OCI-LY1 (cell line): ENCODE measurements around the gene MPV17L.
"Not testable (repeated sequence)": the region's sequence is repeated elsewhere in the genome, so short reads cannot be mapped to it uniquely, and the experiment has no call there.

Source experiments
- H2AFZ ChIP-seq: fragments of 200-600 bp; sonication (generic), shearing (Covaris generic); 2 replicates; pipeline ENCODE4 v1.6.0; 2014; ENCODE audit warnings: antibody characterized with exemption, mild to moderate bottlenecking, low read length
- H3F3A ChIP-seq: fragments of 200-600 bp; sonication (generic), shearing (Covaris generic); 2 replicates; pipeline ENCODE4 v1.6.0; 2014; ENCODE audit warnings: mild to moderate bottlenecking, antibody characterized with exemption, low read length, moderate library complexity; ENCODE audit not compliant: insufficient read depth
- H3K27ac ChIP-seq: fragments of 200-600 bp; sonication (generic); 2 replicates; pipeline ENCODE4 v1.5.1; 2014; ENCODE audit warnings: low read length, mixed run types, mild to moderate bottlenecking, low read depth; ENCODE audit not compliant: poor library complexity, severe bottlenecking
- H3K27me3 ChIP-seq: fragments of 200-600 bp; sonication (generic); 2 replicates; pipeline ENCODE4 v1.6.0; 2014; ENCODE audit warnings: antibody characterized with exemption, mild to moderate bottlenecking, low read length, moderate library complexity; ENCODE audit not compliant: insufficient read depth
- H3K36me3 ChIP-seq: fragments of 200-600 bp; sonication (generic); 2 replicates; pipeline ENCODE4 v1.6.1; 2014; ENCODE audit warnings: mild to moderate bottlenecking, antibody characterized with exemption, low read length, moderate library complexity, mixed read lengths; ENCODE audit not compliant: insufficient read depth
- H3K4me1 ChIP-seq: fragments of 200-600 bp; sonication (generic); 2 replicates; pipeline ENCODE4 v1.5.1; 2014; ENCODE audit warnings: mild to moderate bottlenecking, low read length, moderate library complexity; ENCODE audit not compliant: insufficient read depth, severe bottlenecking
- H3K4me2 ChIP-seq: fragments of 200-600 bp; sonication (generic), shearing (Covaris generic); 2 replicates; pipeline ENCODE4 v1.6.1; 2014; ENCODE audit warnings: low read length
- H3K4me3 ChIP-seq: fragments of 200-600 bp; sonication (generic); 2 replicates; pipeline ENCODE4 v1.5.1; 2014; ENCODE audit warnings: low read length, low read depth, mild to moderate bottlenecking, mixed read lengths; ENCODE audit not compliant: poor library complexity, severe bottlenecking
- H3K79me2 ChIP-seq: fragments of 200-600 bp; shearing (Covaris generic); 2 replicates; pipeline ENCODE4 v1.6.1; 2016; ENCODE audit warnings: mixed run types, low read length, mixed read lengths; ENCODE audit not compliant: insufficient read depth
- H3K9ac ChIP-seq: fragments of 200-600 bp; sonication (generic), shearing (Covaris generic); 2 replicates; pipeline ENCODE4 v1.6.1; 2014; ENCODE audit warnings: mild to moderate bottlenecking, low read length, mixed read lengths
- H3K9me2 ChIP-seq: fragments of 200-600 bp; sonication (generic), shearing (Covaris generic); 2 replicates; pipeline ENCODE4 v1.6.1; 2014; ENCODE audit warnings: low read depth, mild to moderate bottlenecking, low read length, mixed read lengths
- H3K9me3 ChIP-seq: fragments of 200-600 bp; shearing (Covaris generic); 2 replicates; pipeline ENCODE4 v1.6.1; 2014; ENCODE audit warnings: low read length, mixed read lengths
- H4K20me1 ChIP-seq: fragments of 200-600 bp; sonication (generic), shearing (Covaris generic); 2 replicates; pipeline ENCODE4 v1.6.0; 2016; ENCODE audit warnings: mild to moderate bottlenecking, low read length; ENCODE audit not compliant: insufficient read depth

MPV17L gene

DNA sequence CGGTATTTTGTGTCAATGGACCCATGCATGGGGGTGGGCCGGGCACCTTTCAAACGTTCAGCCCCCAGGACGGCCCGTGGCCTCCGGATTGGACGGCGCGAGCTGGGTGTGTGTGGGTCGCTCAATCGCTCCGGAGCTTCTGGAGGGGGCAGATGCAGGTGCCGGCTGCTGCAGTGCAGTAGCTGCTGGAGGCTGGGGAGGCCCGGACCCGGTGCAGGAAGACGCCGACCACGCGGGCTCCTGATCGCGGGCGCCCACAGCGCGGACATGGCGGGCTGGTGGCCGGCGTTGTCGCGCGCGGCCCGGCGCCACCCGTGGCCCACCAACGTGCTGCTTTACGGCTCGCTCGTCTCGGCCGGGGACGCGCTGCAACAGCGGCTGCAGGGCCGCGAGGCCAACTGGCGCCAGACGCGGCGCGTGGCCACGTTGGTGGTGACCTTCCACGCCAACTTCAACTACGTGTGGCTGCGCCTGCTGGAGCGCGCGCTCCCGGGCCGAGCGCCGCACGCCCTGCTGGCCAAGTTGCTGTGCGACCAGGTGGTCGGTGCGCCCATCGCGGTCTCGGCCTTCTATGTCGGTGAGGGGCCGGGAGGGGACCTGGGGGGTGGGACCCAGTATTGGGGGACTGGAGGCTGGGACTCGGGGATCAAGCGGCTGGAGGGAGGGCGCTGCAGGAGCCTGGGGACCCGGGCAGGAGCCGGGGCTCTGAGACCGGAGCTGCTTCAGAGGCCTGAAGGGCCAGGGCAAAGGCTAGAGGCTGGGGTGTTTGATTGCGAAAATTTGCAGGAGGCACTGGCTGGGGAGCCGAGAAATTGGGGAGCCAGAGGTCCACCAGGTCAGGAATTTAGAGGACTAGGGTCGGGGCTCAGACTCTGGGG lies at the start of gene MPV17L:
Gene MPV17L, plus strand, starts transcription at position 124 of the 878 bp plus-strand sequence. Its CDS starts 144 bp downstream, at position 268.
- H3K36me3 ChIP-seq, H3K79me2 ChIP-seq, H3K9me3 ChIP-seq, H3K27me3 ChIP-seq, H3K9ac ChIP-seq, H3K4me1 ChIP-seq, H3F3A ChIP-seq, H3K27ac ChIP-seq, H3K4me3 ChIP-seq, H4K20me1 ChIP-seq, H3K9me2 ChIP-seq, H2AFZ ChIP-seq, H3K4me2 ChIP-seq: not testable (repeated sequence)

DNA sequence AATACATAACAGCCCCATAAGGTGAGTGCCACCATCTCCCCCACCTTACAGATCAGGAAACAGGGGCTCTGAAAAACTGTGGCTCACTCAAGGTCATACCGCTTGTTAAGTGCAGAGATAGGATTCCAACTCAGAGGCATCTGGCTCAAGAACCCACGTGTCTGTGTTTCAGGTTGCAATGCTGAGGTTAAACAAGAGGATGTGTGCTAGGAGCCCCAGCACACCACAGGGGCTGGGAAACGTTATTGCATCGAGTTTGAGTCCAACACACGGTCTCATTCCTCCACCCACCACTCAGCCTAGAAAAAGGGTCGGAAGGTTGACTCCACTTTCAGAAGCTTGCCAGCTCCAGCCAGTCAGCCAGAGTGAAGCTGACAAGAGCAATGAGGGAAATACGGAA lies 46.8 kb upstream of the MPV17L start:
- not testable (repeated sequence) for H3K9me2 ChIP-seq, H3K9me3 ChIP-seq, H3F3A ChIP-seq, H3K4me2 ChIP-seq, H2AFZ ChIP-seq, H4K20me1 ChIP-seq, H3K4me3 ChIP-seq, H3K79me2 ChIP-seq, H3K4me1 ChIP-seq, H3K27ac ChIP-seq, H3K27me3 ChIP-seq, H3K36me3 ChIP-seq, H3K9ac ChIP-seq

DNA sequence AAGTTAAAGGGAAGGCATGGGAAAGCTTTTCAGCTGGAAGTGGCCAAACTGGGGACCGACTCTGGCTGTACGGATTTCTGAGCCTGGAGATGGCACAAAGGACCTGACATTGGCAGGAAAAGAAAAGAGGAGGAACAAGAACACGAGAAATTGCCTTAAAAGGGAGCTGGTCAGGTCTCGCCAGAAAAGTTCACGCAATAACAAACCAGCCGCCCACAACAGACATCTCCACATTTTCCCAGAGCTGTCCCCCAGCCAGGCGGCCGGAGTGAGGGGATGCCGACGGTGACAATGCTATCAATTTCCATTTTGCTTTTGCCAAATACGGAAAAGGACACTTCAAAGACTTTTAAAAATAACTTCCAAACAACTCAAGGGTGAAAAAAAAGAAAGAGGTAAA lies 44.3 kb upstream of the MPV17L start:
- H3K36me3 ChIP-seq, H3K27ac ChIP-seq, H2AFZ ChIP-seq, H3K9me2 ChIP-seq, H4K20me1 ChIP-seq, H3K9ac ChIP-seq, H3K27me3 ChIP-seq, H3K4me3 ChIP-seq, H3K9me3 ChIP-seq, H3K4me1 ChIP-seq, H3K4me2 ChIP-seq, H3K79me2 ChIP-seq, H3F3A ChIP-seq: not testable (repeated sequence)

DNA sequence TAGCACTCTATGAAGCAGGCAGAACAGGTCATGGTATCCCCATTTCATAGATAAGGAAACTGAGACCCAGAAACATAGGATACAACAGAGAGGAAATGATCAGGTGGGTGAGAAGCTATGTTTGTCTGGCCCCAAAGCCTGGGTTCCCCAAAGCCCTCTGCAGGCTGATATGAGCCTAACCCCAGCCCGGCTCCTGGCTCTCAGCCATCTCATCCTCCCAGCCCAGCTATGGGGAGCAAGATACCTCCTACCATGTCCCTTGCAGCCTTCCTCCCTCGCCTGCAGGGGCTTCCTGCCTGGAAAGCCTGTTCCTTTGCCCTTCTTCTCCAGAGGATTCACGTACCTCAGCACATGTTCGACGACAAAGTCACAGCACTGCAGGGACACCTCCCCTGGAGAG lies 43.8 kb upstream of the MPV17L start:
- H3K9ac ChIP-seq, H3F3A ChIP-seq, H3K27me3 ChIP-seq, H3K4me1 ChIP-seq, H3K79me2 ChIP-seq, H2AFZ ChIP-seq, H3K9me3 ChIP-seq, H4K20me1 ChIP-seq, H3K36me3 ChIP-seq, H3K4me3 ChIP-seq, H3K27ac ChIP-seq, H3K9me2 ChIP-seq, H3K4me2 ChIP-seq: not testable (repeated sequence)

DNA sequence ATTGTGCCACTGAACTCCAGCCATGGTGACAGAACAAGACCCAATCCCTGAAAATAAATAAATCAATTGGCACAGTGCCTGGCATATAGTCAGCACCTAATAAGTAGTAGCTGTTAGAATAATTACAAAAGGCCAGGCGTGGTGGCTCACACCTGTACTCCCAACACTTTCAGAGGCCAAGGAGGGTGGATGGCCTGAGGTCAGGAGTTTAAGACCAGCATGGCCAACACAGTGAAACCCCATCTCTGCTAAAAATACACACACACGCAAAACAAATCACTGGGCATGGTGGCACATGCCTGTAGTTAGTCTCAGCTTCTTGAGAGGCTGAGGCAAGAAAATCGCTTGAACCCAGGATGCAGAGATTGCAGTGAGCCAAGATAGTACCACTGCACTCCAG lies 42.7 kb upstream of the MPV17L start:
- not testable (repeated sequence) for H3K4me2 ChIP-seq, H4K20me1 ChIP-seq, H3K9me2 ChIP-seq, H2AFZ ChIP-seq, H3K27me3 ChIP-seq, H3K36me3 ChIP-seq, H3K4me1 ChIP-seq, H3K4me3 ChIP-seq, H3F3A ChIP-seq, H3K79me2 ChIP-seq, H3K9me3 ChIP-seq, H3K27ac ChIP-seq, H3K9ac ChIP-seq

DNA sequence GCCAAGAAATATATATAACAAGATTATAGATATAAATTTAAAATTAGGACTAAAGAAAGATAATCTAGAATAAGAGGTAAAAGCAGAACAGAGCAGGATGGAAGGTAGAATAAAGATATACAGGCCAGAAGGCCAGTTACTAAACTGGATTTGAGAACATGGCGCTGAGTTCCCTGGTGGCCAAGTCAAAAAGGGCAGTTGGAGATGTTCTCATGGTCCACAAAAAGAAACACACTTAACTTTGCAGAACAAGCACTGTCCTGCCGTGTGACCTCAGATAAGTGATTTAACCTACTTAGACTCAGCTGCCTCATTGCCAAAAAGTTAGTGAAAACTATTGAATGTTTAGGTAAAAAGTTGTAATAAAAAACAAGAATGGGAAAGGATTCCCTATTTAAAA lies 40.7 kb upstream of the MPV17L start:
- H3K27ac ChIP-seq, H3K9me2 ChIP-seq, H3K4me1 ChIP-seq, H3F3A ChIP-seq, H4K20me1 ChIP-seq, H3K79me2 ChIP-seq, H3K4me2 ChIP-seq, H3K27me3 ChIP-seq, H3K4me3 ChIP-seq, H2AFZ ChIP-seq, H3K36me3 ChIP-seq, H3K9me3 ChIP-seq, H3K9ac ChIP-seq: not testable (repeated sequence)

DNA sequence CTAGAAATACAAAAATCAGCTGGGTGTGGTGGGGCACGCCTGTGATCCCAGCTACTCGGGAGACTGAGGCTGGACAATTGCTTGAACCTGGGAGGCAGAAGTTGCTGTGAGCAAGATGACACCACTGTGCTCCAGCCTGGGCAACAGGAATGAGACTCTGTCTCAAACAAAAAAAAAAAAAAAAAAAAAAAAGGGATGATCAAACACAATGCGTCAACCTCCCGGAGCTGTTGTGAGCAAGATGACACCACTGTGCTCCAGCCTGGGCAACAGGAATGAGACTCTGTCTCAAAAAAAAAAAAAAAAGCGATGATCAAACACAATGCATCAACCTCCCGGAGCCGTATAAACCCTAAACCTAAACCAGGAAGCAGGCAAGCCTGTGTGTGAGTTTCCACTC lies 38.1 kb upstream of the MPV17L start:
- H3K4me2 ChIP-seq, H3K36me3 ChIP-seq, H3K9ac ChIP-seq, H3K79me2 ChIP-seq, H3F3A ChIP-seq, H3K27me3 ChIP-seq, H3K4me3 ChIP-seq, H4K20me1 ChIP-seq, H3K4me1 ChIP-seq, H3K9me3 ChIP-seq, H3K9me2 ChIP-seq, H2AFZ ChIP-seq, H3K27ac ChIP-seq: not testable (repeated sequence)

DNA sequence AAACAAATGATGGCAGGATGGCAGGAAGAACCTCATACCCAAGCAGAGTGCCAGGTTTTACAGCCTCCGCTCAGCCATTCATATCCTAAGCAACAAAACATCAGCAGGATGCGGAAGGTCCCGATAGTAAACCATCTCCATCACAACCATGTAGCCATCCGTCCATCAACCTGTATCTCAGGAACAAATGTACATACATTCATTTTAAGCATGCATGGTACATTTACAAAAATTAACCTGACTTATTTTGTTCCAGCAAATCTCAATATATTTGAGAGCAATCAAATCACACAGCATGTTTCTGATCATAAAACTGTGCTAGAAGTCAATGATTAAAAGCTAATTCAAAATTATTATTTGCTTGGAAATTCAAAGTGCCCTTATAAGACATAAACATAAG lies 17.4 kb upstream of the MPV17L start, which contains the start of gene NPIPA5:
Gene NPIPA5, minus strand, starts transcription at position 101 of the 400 bp plus-strand sequence. Its CDS starts 0 bp downstream, at position 101.
- not testable (repeated sequence) for H3F3A ChIP-seq, H3K36me3 ChIP-seq, H3K4me3 ChIP-seq, H3K27me3 ChIP-seq, H3K9ac ChIP-seq, H3K79me2 ChIP-seq, H3K9me3 ChIP-seq, H3K4me1 ChIP-seq, H4K20me1 ChIP-seq, H3K9me2 ChIP-seq, H2AFZ ChIP-seq, H3K27ac ChIP-seq, H3K4me2 ChIP-seq
